K562 (cell line): ENCODE measurements around the gene RPH3AL. TPM values are rescaled to one million over a fixed set of nuclear protein-coding genes. Genes with fewer than 3 reads are reported as not detected.

Source experiments
- HSF4 ChIP-seq: fragments of 250-450 bp; sonication (Bioruptor Pico); IDR thresholded peaks from 2 replicates; pipeline ENCODE4 v2.1.2; 2022; ENCODE audit warnings: mild to moderate bottlenecking, moderate library complexity, borderline replicate concordance
- ILF3 ChIP-seq: fragments of 450-650 bp; IDR thresholded peaks from 2 replicates; pipeline ENCODE4 v1.6.1; 2018; ENCODE audit warnings: antibody characterized with exemption, mild to moderate bottlenecking, moderate library complexity, borderline replicate concordance
- OTX1 ChIP-seq: fragments of 450-650 bp; formaldehyde crosslinking; IDR thresholded peaks from 2 replicates; pipeline ENCODE4 v1.4.0; 2022; ENCODE audit warnings: mild to moderate bottlenecking
- SIN3B ChIP-seq: fragments of 450-650 bp; IDR thresholded peaks from 2 replicates; pipeline ENCODE4 v1.6.1; 2017; ENCODE audit warnings: low read depth, mild to moderate bottlenecking, moderate library complexity
- SMARCA5 ChIP-seq: fragments of 450-650 bp; IDR thresholded peaks from 2 replicates; pipeline ENCODE4 v1.6.1; 2016
- THAP12 ChIP-seq: fragments of 250-450 bp; sonication (Bioruptor Pico); IDR thresholded peaks from 2 replicates; pipeline ENCODE4 v1.9.0; 2021; ENCODE audit warnings: mild to moderate bottlenecking, inconsistent platforms
- XRCC5 ChIP-seq: fragments of 200-400 bp; formaldehyde crosslinking; IDR thresholded peaks from 2 replicates; pipeline ENCODE4 v1.6.1; 2017; ENCODE audit warnings: low read depth, mild to moderate bottlenecking, low read length
- ZNF217 ChIP-seq: sonication (generic); formaldehyde crosslinking; IDR thresholded peaks from 2 replicates; pipeline ENCODE4 v1.8.0; 2022; ENCODE audit warnings: mild to moderate bottlenecking, missing genetic modification reagents
- ZNF778 ChIP-seq: fragments of 450-650 bp; formaldehyde crosslinking; IDR thresholded peaks from 2 replicates; pipeline ENCODE4 v1.4.0; 2020; ENCODE audit warnings: mild to moderate bottlenecking, moderate library complexity
- ZSCAN29 ChIP-seq: fragments of 450-650 bp; IDR thresholded peaks from 2 replicates; pipeline ENCODE4 v1.6.1; 2017
- polyA plus RNA-seq, 8 experiments: library from polyadenylated mRNA; depleted of rRNA in 4 of 8; stranded (reverse) in 5 of 8; unstranded in 3 of 8; fragments of >200 nt; fragmentation: Nextera tagmentation in 2 of 8; fragmentation: Illumina TruSeq in 1 of 8; extraction: Ambion mirVana in 2 of 8; extraction: Trizol in 1 of 8; gene quantifications; 2 replicates each; pipeline versions ENCODE4 v1.2.1 to v1.2.3, GENCODE V29; 2011 to 2014; ENCODE audit warnings: inconsistent platforms in 1 of 8, missing spikeins in 1 of 8
- total RNA-seq, 7 experiments: library from RNA; depleted of rRNA in 6 of 7; stranded (reverse); fragments of >200 nt in 6 of 7; fragmentation: Illumina TruSeq in 2 of 7; extraction: Trizol in 2 of 7; gene quantifications; 2 replicates each; pipeline versions ENCODE4 v1.2.1 to v1.2.3, GENCODE V29; 2011 to 2021; ENCODE audit warnings: low replicate concordance in 1 of 7

The RPH3AL gene
- total and polyA plus RNA-seq, 9 of the 15 experiments (the other 6 are each of a cell fraction or from before 2014, with no cell fraction given), result 0.18 to 1.7 (median 0.39) TPM

- no peak for TF ChIP-seq THAP12
- no peak for TF ChIP-seq ZSCAN29
- TF ChIP-seq XRCC5, result no peak
- TF ChIP-seq ILF3, result no peak
- no peak for TF ChIP-seq ZNF217 (CRISPR knock-in tag)
- no peak for TF ChIP-seq ZNF778 (CRISPR knock-in tag)
- no peak for TF ChIP-seq HSF4 (CRISPR knock-in tag)
- TF ChIP-seq SIN3B, result no peak
- TF ChIP-seq SMARCA5, result no peak
- no peak for TF ChIP-seq OTX1 (CRISPR knock-in tag)
Observed at GRCh38 chr17:253091-253846, 99.3 kb downstream of the RPH3AL start (continued).
